Karpas-422 (cell line): ENCODE measurements around the gene LIMS2. TPM values are rescaled to one million over a fixed set of nuclear protein-coding genes. Genes with fewer than 3 reads are reported as not detected.

Source experiments
- DNase-seq: peaks from one replicate; pipeline ENCODE4 v3.0.0-alpha.2; 2015
- H2AFZ ChIP-seq: fragments of 200-600 bp; sonication (generic); 2 replicates; pipeline ENCODE4 v1.6.1; 2014; ENCODE audit warnings: antibody characterized with exemption, low read length, mixed read lengths
- H3K27ac ChIP-seq: fragments of 200-600 bp; sonication (generic); 2 replicates; pipeline ENCODE4 v1.5.1; 2014; ENCODE audit warnings: mild to moderate bottlenecking, low read length, moderate library complexity
- H3K27me3 ChIP-seq: fragments of 200-600 bp; sonication (generic); 2 replicates; pipeline ENCODE4 v1.6.1; 2014; ENCODE audit warnings: low read length, mixed read lengths
- H3K36me3 ChIP-seq: fragments of 200-600 bp; sonication (generic); 2 replicates; pipeline ENCODE4 v1.6.1; 2014; ENCODE audit warnings: low read length, mixed read lengths; ENCODE audit not compliant: insufficient read depth
- H3K4me1 ChIP-seq: fragments of 200-600 bp; sonication (generic); 2 replicates; pipeline ENCODE4 v1.6.1; 2014; ENCODE audit warnings: mild to moderate bottlenecking, low read length, mixed read lengths
- H3K4me2 ChIP-seq: fragments of 200-600 bp; sonication (generic); 2 replicates; pipeline ENCODE4 v1.6.1; 2014; ENCODE audit warnings: low read length, low read depth, mild to moderate bottlenecking; ENCODE audit not compliant: poor library complexity, severe bottlenecking
- H3K4me3 ChIP-seq: fragments of 200-600 bp; sonication (generic); 2 replicates; pipeline ENCODE4 v1.5.1; 2014; ENCODE audit warnings: mild to moderate bottlenecking, antibody characterized with exemption, low read length, mixed read lengths
- H3K79me2 ChIP-seq: fragments of 200-600 bp; sonication (generic); 2 replicates; pipeline ENCODE4 v1.6.1; 2014; ENCODE audit warnings: mild to moderate bottlenecking, low read length, mixed read lengths
- H3K9ac ChIP-seq: fragments of 200-600 bp; sonication (generic); 2 replicates; pipeline ENCODE4 v1.6.0; 2014; ENCODE audit warnings: low read length
- H3K9me2 ChIP-seq: fragments of 200-600 bp; sonication (generic), shearing (Covaris generic); replicated peaks from 2 replicates; pipeline ENCODE4 v1.6.0; 2014; ENCODE audit warnings: mild to moderate bottlenecking, low read length, moderate library complexity; ENCODE audit not compliant: insufficient read depth
- H3K9me3 ChIP-seq: fragments of 300-700, 200-600 bp; sonication (generic); 2 replicates; pipeline ENCODE4 v1.6.1; 2014; ENCODE audit warnings: low read length, mixed read lengths
- H4K20me1 ChIP-seq: fragments of 200-600 bp; sonication (generic); 2 replicates; pipeline ENCODE4 v1.6.1; 2014; ENCODE audit warnings: mild to moderate bottlenecking, antibody characterized with exemption, low read length, low read depth; ENCODE audit not compliant: insufficient read depth
- total RNA-seq: library from RNA; depleted of rRNA; stranded (reverse); fragments of >200 nt; shearing (Covaris generic); gene quantifications from 2 replicates; pipeline ENCODE4 v1.2.3, GENCODE V29; 2014; ENCODE audit warnings: low replicate concordance

Gene LIMS2
- total RNA-seq, 1 experiment from 2014 or later, result 0.56 TPM

DNA sequence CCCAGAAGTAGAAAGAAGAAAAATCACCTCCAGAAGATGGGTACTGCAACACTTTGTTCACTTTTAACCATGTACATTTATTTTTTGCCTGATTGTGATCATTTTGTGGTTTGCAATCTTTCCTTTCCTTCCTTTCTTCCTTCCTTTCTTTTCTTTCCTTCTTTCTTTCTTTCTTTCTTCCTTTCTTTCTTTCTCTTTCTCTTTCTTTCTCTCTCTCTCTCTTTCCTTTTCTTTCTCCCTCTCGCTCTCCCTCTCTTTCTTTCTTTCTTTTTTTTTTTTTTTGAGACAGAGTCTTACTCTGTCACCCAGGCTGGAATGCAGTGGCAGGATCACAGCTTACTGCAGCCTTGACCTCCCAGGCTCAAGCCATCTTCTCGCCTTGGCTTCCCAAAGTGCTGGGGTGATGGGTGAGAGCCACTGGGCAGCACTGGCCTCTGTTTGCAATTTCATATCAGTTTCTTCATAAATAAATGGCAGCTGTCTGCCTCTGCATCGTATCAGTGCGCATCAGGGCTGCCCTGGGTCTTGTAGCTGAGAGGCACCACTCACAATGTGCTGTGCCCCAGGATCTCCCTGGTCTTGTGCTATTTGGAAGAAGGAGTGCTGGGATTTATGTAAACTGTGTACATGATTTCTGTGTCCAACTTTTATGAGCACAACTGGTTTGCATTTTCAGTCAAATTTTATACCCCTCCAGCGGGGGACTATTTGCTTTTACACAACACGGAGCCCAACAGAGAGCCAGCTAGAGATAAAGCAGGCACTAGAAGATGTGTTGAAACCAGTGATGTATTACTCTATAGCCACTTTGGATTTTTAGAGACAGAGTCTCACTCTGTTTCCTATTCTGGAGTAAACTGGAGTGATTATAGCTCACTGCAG lies 6.9 kb upstream of the LIMS2 start:
- H4K20me1 ChIP-seq, result no peaks in the 10 kb centered on the region
- no peaks in the 10 kb centered on the region for H3K4me1 ChIP-seq
- no peaks in the 10 kb centered on the region for H3K79me2 ChIP-seq
- H3K27me3 ChIP-seq, result no peaks in the 10 kb centered on the region
- H3K9me3 ChIP-seq, result no peaks in the 10 kb centered on the region
- H3K9me2 ChIP-seq, result no peaks in the 10 kb centered on the region
- H3K27ac ChIP-seq, result no peak overlapping the region
- DNase-seq, result no peak
- no peak overlapping the region for H2AFZ ChIP-seq
- H3K9ac ChIP-seq, result no peak overlapping the region
- no peak overlapping the region for H3K4me2 ChIP-seq
- H3K36me3 ChIP-seq, result no peaks in the 10 kb centered on the region
- no peak overlapping the region for H3K4me3 ChIP-seq

DNA sequence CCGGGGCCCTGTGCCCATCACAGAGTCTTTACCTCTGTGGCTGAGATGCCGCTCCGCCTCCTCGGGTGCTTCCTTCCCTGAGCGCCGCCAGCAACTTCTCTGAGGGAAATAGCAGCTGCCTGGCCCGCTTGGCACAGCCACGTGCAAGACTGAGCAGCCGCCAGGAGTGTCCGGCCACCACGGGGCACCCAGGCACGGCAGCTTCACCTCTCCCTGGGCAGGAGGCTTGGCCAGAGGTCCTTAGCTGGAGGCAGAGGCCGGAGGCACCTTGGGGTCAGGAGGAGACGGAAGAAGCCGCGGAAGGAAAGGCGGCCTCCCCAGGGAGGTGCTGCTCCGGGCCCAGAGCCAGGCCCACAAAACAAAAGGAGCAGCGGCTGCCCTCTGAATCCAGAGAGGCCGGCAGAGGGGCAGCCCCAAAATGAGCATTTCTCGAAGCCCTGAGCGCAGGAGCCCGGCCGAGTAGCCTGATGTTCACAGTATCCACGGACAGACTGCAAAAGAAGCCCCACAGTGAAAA lies 6.0 kb upstream of the LIMS2 start:
- no peak overlapping the region for H3K27ac ChIP-seq
- H3K36me3 ChIP-seq, result no peaks in the 10 kb centered on the region
- H3K79me2 ChIP-seq, result no peaks in the 10 kb centered on the region
- no peaks in the 10 kb centered on the region for H3K9me3 ChIP-seq
- H3K9ac ChIP-seq, result no peak overlapping the region
- no peaks in the 10 kb centered on the region for H3K4me1 ChIP-seq
- H4K20me1 ChIP-seq, result no peaks in the 10 kb centered on the region
- H3K27me3 ChIP-seq, result no peaks in the 10 kb centered on the region
- no peak overlapping the region for H2AFZ ChIP-seq
- no peaks in the 10 kb centered on the region for H3K9me2 ChIP-seq
- H3K4me2 ChIP-seq, result no peak overlapping the region
- DNase-seq, result no peak
- no peak overlapping the region for H3K4me3 ChIP-seq

DNA sequence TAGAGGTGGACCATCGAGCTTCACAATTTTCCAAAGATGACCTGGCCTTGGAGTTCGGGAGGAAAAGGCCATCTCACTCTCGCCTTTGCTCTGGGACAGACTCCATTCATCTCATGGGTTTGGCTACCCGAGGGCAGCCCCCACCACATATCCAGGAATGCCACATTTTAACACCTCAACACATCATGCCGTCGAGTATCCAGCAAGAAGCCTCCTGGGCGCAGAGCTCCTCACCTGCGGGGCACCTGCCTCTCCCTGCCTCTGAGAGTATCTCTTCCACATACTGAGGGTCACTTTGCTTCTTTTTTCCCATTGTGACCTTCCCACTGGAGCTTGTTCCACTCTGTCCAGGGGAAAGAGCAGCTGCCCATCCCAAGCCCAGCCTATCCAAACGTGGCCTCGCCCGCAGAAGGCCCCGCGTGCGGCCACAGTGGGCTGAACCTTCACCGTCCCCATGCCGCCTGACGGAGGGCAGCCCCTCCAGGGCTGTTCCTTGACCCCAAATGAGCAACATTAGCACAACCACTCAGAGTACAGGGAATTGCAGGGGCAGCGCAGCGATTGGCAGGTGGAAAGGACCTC lies 5.5 kb upstream of the LIMS2 start:
- Histone ChIP-seq H3K9me2 (no peaks in the 10 kb centered on the region), H3K27me3 (no peaks in the 10 kb centered on the region), H3K79me2 (no peaks in the 10 kb centered on the region), H4K20me1 (no peaks in the 10 kb centered on the region), H3K9me3 (no peaks in the 10 kb centered on the region), H2AFZ (no peak overlapping the region), H3K4me3 (no peak overlapping the region), H3K4me1 (no peaks in the 10 kb centered on the region), H3K36me3 (no peaks in the 10 kb centered on the region), H3K9ac (no peak overlapping the region), H3K4me2 (no peak overlapping the region), H3K27ac (no peak overlapping the region)
- DNase-seq, result no peak

DNA sequence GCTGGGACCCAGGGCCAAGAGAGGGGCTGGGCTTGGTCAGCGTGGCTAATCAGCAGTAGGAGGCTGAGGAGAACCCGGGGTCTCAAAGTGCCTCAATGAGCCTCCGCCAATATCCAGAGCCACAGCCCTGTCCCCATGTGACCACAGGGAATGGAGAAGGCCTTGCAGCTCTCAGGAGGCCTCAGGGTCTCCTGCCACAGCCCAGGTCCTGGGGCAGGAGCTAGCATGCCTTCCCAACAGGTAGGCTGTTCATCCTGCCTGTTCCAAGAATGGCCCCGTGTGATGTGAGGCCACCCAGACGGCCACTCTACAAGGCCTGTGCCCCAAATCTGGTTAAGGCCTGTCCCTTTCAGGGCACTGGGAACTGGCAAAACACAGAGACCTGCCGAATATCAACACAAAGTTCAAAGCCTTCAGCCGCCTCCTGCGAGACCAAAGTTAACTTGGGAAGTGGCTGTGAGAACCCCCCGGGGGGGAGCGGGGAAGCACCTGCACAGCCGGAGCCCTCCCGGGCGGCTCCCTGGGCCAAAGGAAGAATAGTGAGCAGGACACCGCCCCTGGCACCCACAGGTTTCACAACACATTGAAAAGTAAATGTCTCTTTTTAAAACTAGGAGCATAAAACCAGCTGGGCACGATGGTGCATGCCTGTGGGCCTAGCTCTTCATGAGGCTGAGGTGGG lies 4.5 kb upstream of the LIMS2 start:
- Histone ChIP-seq H3K27me3 (no peaks in the 10 kb centered on the region), H3K4me3 (no peak overlapping the region), H3K36me3 (no peaks in the 10 kb centered on the region), H2AFZ (no peak overlapping the region), H3K27ac (no peak overlapping the region), H3K9me2 (no peaks in the 10 kb centered on the region), H3K9ac (no peak overlapping the region), H3K9me3 (no peaks in the 10 kb centered on the region), H4K20me1 (no peaks in the 10 kb centered on the region), H3K4me1 (no peaks in the 10 kb centered on the region), H3K79me2 (no peaks in the 10 kb centered on the region), H3K4me2 (no peak overlapping the region)
- DNase-seq, result no peak

DNA sequence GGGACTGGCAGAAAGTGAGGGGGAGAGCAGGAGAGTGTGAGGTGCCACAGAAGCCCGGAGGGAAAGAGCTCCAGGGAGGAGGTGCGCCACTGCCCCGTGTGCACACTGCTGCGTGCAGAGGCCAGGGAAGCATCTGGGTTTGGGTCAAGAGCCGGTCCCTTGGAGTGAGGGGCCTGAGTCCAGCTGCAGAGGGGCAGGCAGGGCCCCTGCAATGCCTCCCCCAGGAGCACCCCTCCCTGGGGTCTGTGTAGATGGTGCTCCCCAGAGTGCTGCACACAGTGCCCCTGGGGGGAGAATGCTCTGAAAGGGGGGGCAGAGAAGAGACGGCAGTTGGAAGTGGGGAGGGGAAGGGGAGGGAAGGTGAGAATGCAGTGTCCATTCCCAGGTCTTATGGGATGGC lies 3.7 kb upstream of the LIMS2 start:
- Histone ChIP-seq H3K9me3 (no peaks in the 10 kb centered on the region), H3K79me2 (no peaks in the 10 kb centered on the region)

DNA sequence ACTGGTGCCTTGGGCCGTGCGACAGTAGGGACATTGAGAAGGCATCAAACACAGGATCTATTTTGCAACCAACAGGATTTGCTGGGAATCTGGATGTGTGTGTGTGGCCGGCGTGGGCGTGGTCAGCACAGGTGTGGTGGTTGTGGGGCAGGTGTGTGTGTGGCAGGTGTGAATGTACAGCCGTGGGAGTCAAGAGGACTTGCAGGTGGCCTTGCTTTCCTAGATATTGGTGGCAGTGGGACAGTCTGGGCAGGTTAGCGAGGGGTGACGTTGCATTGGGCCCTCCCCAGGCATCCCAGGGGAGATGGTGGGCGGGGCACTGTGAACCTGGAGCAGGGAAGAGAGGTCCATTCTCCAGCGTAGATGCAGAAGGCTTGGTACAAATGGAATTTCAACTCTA lies 3.2 kb upstream of the LIMS2 start:
- H3K4me2 ChIP-seq, result no peak overlapping the region
- no peaks in the 10 kb centered on the region for H3K4me1 ChIP-seq
- H2AFZ ChIP-seq, result no peak overlapping the region
- no peaks in the 10 kb centered on the region for H3K79me2 ChIP-seq
- H3K27ac ChIP-seq, result no peak overlapping the region
- DNase-seq, result no peak
- no peaks in the 10 kb centered on the region for H3K9me3 ChIP-seq
- no peaks in the 10 kb centered on the region for H3K36me3 ChIP-seq
- no peak overlapping the region for H3K4me3 ChIP-seq
- no peaks in the 10 kb centered on the region for H4K20me1 ChIP-seq
- no peaks in the 10 kb centered on the region for H3K9me2 ChIP-seq
- no peak overlapping the region for H3K9ac ChIP-seq
- no peaks in the 10 kb centered on the region for H3K27me3 ChIP-seq

More for the DNA sequence above, 3.7 kb upstream of the LIMS2 start:
- no peak overlapping the region for H3K27ac ChIP-seq
- H3K9me2 ChIP-seq, result no peaks in the 10 kb centered on the region
- H3K27me3 ChIP-seq, result no peaks in the 10 kb centered on the region
- no peak overlapping the region for H3K4me2 ChIP-seq
- no peak overlapping the region for H3K9ac ChIP-seq
- no peak overlapping the region for H2AFZ ChIP-seq
- no peaks in the 10 kb centered on the region for H3K4me1 ChIP-seq
- DNase-seq, result no peak
- no peaks in the 10 kb centered on the region for H4K20me1 ChIP-seq
- no peak overlapping the region for H3K4me3 ChIP-seq
- H3K36me3 ChIP-seq, result no peaks in the 10 kb centered on the region

DNA sequence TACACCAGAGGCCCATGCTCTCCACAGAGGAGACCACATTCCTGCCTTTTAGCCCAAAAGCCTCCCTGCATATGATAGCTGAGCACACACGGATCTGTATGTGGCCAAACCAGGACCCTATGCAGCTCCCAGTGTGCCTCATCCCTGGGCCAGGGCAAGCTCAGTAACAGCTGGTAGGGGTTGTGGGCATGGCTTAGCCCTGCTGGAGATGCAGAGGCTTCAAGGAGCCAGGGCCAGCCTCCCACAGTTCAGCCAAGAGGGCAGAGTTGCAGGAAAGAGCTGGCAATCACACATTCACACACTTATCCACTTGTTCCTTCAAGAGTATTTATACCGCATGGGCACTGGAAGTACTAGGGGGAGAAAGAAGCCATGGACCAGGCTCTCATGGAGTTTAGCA lies 1.6 kb upstream of the LIMS2 start:
- H3K9ac ChIP-seq, result no peak overlapping the region
- no peaks in the 10 kb centered on the region for H3K9me2 ChIP-seq
- no peaks in the 10 kb centered on the region for H3K36me3 ChIP-seq
- no peaks in the 10 kb centered on the region for H3K9me3 ChIP-seq
- H3K27ac ChIP-seq, result no peak overlapping the region
- DNase-seq, result no peak
- H3K27me3 ChIP-seq, result no peaks in the 10 kb centered on the region
- no peaks in the 10 kb centered on the region for H3K79me2 ChIP-seq
- no peak overlapping the region for H3K4me3 ChIP-seq
- H3K4me2 ChIP-seq, result no peak overlapping the region
- H3K4me1 ChIP-seq, result no peaks in the 10 kb centered on the region
- H4K20me1 ChIP-seq, result no peaks in the 10 kb centered on the region
- H2AFZ ChIP-seq, result no peak overlapping the region
